GM13977 (cell line): ENCODE measurements around the gene CACNA1B.
"Not testable (repeated sequence)": the region's sequence is repeated elsewhere in the genome, so short reads cannot be mapped to it uniquely, and the experiment has no call there.

Source experiments
- DNase-seq: peaks from one replicate; pipeline ENCODE4 v3.0.0; 2012; ENCODE audit warnings: low spot score
- in situ Hi-C: fragments of 300-500 bp; cut with MboI; formaldehyde crosslinking; loops from one replicate; pipeline ENCODE4 v1.12.0; 2022; ENCODE audit warnings: low sequenced_read_pairs, low pct_unique_long_range_greater_than_20kb, mixed read lengths, inconsistent platforms; ENCODE audit not compliant: unreplicated experiment
- TF ChIP-seq, protein P1 (sequence below): IDR thresholded peaks from 2 replicates; pipeline ENCODE4 v1.5.1; 2012; ENCODE audit warnings: mild to moderate bottlenecking, control low read depth; ENCODE audit not compliant: insufficient read depth; ENCODE audit errors: extremely low read depth, missing control alignments

The CACNA1B gene

GRCh38 chr9:138105561-138106505 is 228.3 kb downstream of the CACNA1B start:
- TF ChIP-seq, protein P1, sequence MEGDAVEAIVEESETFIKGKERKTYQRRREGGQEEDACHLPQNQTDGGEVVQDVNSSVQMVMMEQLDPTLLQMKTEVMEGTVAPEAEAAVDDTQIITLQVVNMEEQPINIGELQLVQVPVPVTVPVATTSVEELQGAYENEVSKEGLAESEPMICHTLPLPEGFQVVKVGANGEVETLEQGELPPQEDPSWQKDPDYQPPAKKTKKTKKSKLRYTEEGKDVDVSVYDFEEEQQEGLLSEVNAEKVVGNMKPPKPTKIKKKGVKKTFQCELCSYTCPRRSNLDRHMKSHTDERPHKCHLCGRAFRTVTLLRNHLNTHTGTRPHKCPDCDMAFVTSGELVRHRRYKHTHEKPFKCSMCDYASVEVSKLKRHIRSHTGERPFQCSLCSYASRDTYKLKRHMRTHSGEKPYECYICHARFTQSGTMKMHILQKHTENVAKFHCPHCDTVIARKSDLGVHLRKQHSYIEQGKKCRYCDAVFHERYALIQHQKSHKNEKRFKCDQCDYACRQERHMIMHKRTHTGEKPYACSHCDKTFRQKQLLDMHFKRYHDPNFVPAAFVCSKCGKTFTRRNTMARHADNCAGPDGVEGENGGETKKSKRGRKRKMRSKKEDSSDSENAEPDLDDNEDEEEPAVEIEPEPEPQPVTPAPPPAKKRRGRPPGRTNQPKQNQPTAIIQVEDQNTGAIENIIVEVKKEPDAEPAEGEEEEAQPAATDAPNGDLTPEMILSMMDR = no peak
- DNase-seq = peak; percentile 6
- in situ Hi-C loops = no loop called here

DNA sequence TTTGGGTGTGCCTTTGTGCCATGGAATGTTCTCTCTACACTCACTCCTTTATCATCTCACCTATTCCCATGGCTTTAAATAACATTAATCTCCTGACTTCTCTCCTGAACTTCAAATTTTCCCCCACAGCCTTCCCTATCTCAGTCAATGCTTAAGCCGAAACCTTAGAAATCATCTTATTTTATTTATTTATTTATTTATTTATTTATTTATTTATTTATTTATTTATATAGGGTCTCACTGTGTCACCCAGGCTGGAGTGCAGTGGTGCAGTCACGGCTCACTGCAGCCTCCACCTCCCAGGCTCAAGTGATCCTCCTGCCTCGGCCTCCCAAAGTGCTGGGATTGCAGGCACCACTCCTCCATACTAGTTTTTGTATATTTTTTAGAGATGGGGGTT is 229.5 kb downstream of the CACNA1B start:
- in situ Hi-C loops = not testable (repeated sequence)

GRCh38 chr9:138111607-138112006 is 234.0 kb downstream of the CACNA1B start:
- TF ChIP-seq, protein P1 = no peak
- no peak for DNase-seq
- in situ Hi-C loops = no loop called here

More for the DNA sequence above, 229.5 kb downstream of the CACNA1B start:
- not testable (repeated sequence) for DNase-seq

- in situ Hi-C loops = no loop called here
- DNase-seq = no peak
- TF ChIP-seq, protein P1 = no peak
These were observed 234.6 kb downstream of the CACNA1B start for GRCh38 chr9:138112090-138112748.

DNA sequence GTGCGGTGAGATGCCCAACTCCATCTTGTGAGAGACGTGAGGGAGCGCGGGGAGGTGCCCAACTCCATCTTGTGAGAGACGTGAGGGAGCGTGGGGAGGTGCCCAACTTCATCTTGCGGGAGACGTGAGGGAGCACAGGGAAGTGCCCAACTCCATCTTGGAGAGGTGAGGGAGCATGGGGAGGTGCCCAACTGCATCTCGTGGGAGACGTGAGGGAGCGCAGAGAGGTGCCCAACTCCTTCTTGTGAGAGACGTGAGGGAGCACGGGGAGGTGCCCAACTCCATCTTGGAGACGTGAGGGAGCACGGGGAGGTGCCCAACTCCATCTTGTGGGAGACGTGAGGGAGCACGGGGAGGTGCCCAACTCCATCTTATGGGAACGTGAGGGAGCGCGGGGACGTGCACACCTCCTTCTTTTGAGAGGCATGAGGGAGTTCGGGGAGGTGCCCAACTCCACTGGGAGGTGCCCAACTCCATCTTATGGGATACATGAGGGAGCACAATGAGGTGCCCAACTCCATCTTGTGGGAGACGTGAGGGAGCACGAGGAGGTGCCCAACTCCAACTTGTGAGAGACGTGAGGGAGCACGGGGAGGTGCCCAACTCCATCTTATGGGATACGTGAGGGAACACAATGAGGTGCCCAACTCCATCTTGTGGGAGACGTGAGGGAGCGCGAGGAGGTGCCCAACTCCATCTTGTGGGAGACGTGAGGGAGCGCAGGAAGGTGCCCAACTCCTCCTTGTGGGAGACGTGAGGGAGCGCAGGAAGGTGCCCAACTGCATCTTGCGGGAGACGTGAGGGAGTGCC is 235.4 kb downstream of the CACNA1B start:
- in situ Hi-C loops = no loop called here
- TF ChIP-seq, protein P1 = no peak
- no peak for DNase-seq

- DNase-seq = not testable (repeated sequence)
These were observed 236.2 kb downstream of the CACNA1B start for GRCh38 chr9:138113701-138114325.

More at GRCh38 chr9:138113701-138114325, 236.2 kb downstream of the CACNA1B start:
- in situ Hi-C loops = not testable (repeated sequence)
